ENCODE measurements around the gene NUTM2B. TPM values are rescaled to one million over a fixed set of nuclear protein-coding genes. Genes with fewer than 3 reads are reported as not detected.
"Not testable (repeated sequence)": the region's sequence is repeated elsewhere in the genome, so short reads cannot be mapped to it uniquely, and the experiment has no call there.

The NUTM2B gene
- 0.54 and 1.5 TPM in 2 replicates for total RNA-seq

GRCh38 chr10:79702927-79703326 lies at the start of gene NUTM2B:
Gene NUTM2B, plus strand, starts transcription at chr10:79703227. Its CDS starts 383 bp downstream, at chr10:79703610.
- H3K36me3 Mint-ChIP-seq (ENCODE audit: low read depth); H3K27ac Mint-ChIP-seq; DNase-seq (ENCODE audit: low spot score); intact Hi-C loops (cut with micrococcal nuclease); H3K9me3 Mint-ChIP-seq; H3K4me3 Mint-ChIP-seq; H3K4me1 Mint-ChIP-seq (ENCODE audit: low read depth); H3K27me3 Mint-ChIP-seq (ENCODE audit: insufficient read depth): not testable (repeated sequence)

- H3K9me3 Mint-ChIP-seq; H3K4me1 Mint-ChIP-seq (ENCODE audit: low read depth); H3K4me3 Mint-ChIP-seq; intact Hi-C loops (cut with micrococcal nuclease); H3K27me3 Mint-ChIP-seq (ENCODE audit: insufficient read depth); DNase-seq (ENCODE audit: low spot score); H3K27ac Mint-ChIP-seq; H3K36me3 Mint-ChIP-seq (ENCODE audit: low read depth): not testable (repeated sequence)
Measured at GRCh38 chr10:79663287-79663686, 39.7 kb upstream of the NUTM2B start.

- H3K4me1 Mint-ChIP-seq (ENCODE audit: low read depth); H3K27me3 Mint-ChIP-seq (ENCODE audit: insufficient read depth); H3K4me3 Mint-ChIP-seq: not testable (repeated sequence)
Measured at GRCh38 chr10:79664686-79665085, 38.3 kb upstream of the NUTM2B start.

GRCh38 chr10:79669248-79669788 lies 33.7 kb upstream of the NUTM2B start:
- intact Hi-C loops (cut with micrococcal nuclease); H3K4me3 Mint-ChIP-seq; H3K27ac Mint-ChIP-seq; H3K4me1 Mint-ChIP-seq (ENCODE audit: low read depth); H3K9me3 Mint-ChIP-seq; DNase-seq (ENCODE audit: low spot score); H3K36me3 Mint-ChIP-seq (ENCODE audit: low read depth); H3K27me3 Mint-ChIP-seq (ENCODE audit: insufficient read depth): not testable (repeated sequence)

More at GRCh38 chr10:79664686-79665085, 38.3 kb upstream of the NUTM2B start:
- H3K36me3 Mint-ChIP-seq (ENCODE audit: low read depth); intact Hi-C loops (cut with micrococcal nuclease); H3K9me3 Mint-ChIP-seq; DNase-seq (ENCODE audit: low spot score); H3K27ac Mint-ChIP-seq: not testable (repeated sequence)

GRCh38 chr10:79674878-79675277 lies 28.1 kb upstream of the NUTM2B start:
- H3K36me3 Mint-ChIP-seq (ENCODE audit: low read depth); H3K27ac Mint-ChIP-seq; H3K4me3 Mint-ChIP-seq; intact Hi-C loops (cut with micrococcal nuclease); H3K27me3 Mint-ChIP-seq (ENCODE audit: insufficient read depth); H3K4me1 Mint-ChIP-seq (ENCODE audit: low read depth); DNase-seq (ENCODE audit: low spot score); H3K9me3 Mint-ChIP-seq: not testable (repeated sequence)

GRCh38 chr10:79683026-79683883 lies 19.8 kb upstream of the NUTM2B start:
- intact Hi-C loops (cut with micrococcal nuclease); H3K36me3 Mint-ChIP-seq (ENCODE audit: low read depth); DNase-seq (ENCODE audit: low spot score); H3K4me1 Mint-ChIP-seq (ENCODE audit: low read depth); H3K27ac Mint-ChIP-seq; H3K9me3 Mint-ChIP-seq; H3K27me3 Mint-ChIP-seq (ENCODE audit: insufficient read depth); H3K4me3 Mint-ChIP-seq: not testable (repeated sequence)

- DNase-seq (ENCODE audit: low spot score); H3K9me3 Mint-ChIP-seq; H3K27me3 Mint-ChIP-seq (ENCODE audit: insufficient read depth); H3K4me3 Mint-ChIP-seq; H3K4me1 Mint-ChIP-seq (ENCODE audit: low read depth); H3K27ac Mint-ChIP-seq; intact Hi-C loops (cut with micrococcal nuclease); H3K36me3 Mint-ChIP-seq (ENCODE audit: low read depth): not testable (repeated sequence)
Measured at GRCh38 chr10:79683884-79684720, 18.9 kb upstream of the NUTM2B start.

- H3K4me3 Mint-ChIP-seq; H3K27me3 Mint-ChIP-seq (ENCODE audit: insufficient read depth); H3K4me1 Mint-ChIP-seq (ENCODE audit: low read depth); H3K36me3 Mint-ChIP-seq (ENCODE audit: low read depth); H3K9me3 Mint-ChIP-seq; H3K27ac Mint-ChIP-seq; DNase-seq (ENCODE audit: low spot score); intact Hi-C loops (cut with micrococcal nuclease): not testable (repeated sequence)
Measured at GRCh38 chr10:79685044-79685685, 17.9 kb upstream of the NUTM2B start.

- H3K4me1 Mint-ChIP-seq (ENCODE audit: low read depth); H3K27me3 Mint-ChIP-seq (ENCODE audit: insufficient read depth); H3K36me3 Mint-ChIP-seq (ENCODE audit: low read depth); H3K27ac Mint-ChIP-seq; H3K4me3 Mint-ChIP-seq; DNase-seq (ENCODE audit: low spot score); H3K9me3 Mint-ChIP-seq; intact Hi-C loops (cut with micrococcal nuclease): not testable (repeated sequence)
Measured at GRCh38 chr10:79686595-79686994, 16.4 kb upstream of the NUTM2B start.

GRCh38 chr10:79687406-79688150 lies 15.4 kb upstream of the NUTM2B start:
- H3K27ac Mint-ChIP-seq; H3K36me3 Mint-ChIP-seq (ENCODE audit: low read depth); DNase-seq (ENCODE audit: low spot score); H3K27me3 Mint-ChIP-seq (ENCODE audit: insufficient read depth); intact Hi-C loops (cut with micrococcal nuclease); H3K9me3 Mint-ChIP-seq; H3K4me3 Mint-ChIP-seq; H3K4me1 Mint-ChIP-seq (ENCODE audit: low read depth): not testable (repeated sequence)

GRCh38 chr10:79688798-79689197 lies 14.2 kb upstream of the NUTM2B start:
- H3K4me1 Mint-ChIP-seq (ENCODE audit: low read depth); H3K27me3 Mint-ChIP-seq (ENCODE audit: insufficient read depth); H3K27ac Mint-ChIP-seq; DNase-seq (ENCODE audit: low spot score); H3K9me3 Mint-ChIP-seq; intact Hi-C loops (cut with micrococcal nuclease); H3K36me3 Mint-ChIP-seq (ENCODE audit: low read depth); H3K4me3 Mint-ChIP-seq: not testable (repeated sequence)

- H3K27ac Mint-ChIP-seq; H3K4me1 Mint-ChIP-seq (ENCODE audit: low read depth); DNase-seq (ENCODE audit: low spot score); H3K27me3 Mint-ChIP-seq (ENCODE audit: insufficient read depth); H3K9me3 Mint-ChIP-seq; intact Hi-C loops (cut with micrococcal nuclease); H3K36me3 Mint-ChIP-seq (ENCODE audit: low read depth); H3K4me3 Mint-ChIP-seq: not testable (repeated sequence)
Measured at GRCh38 chr10:79696596-79696995, 6.4 kb upstream of the NUTM2B start.
